Endothelial cell (in vitro differentiated cells): ENCODE measurements around the gene NPIPA8. TPM values are rescaled to one million over a fixed set of nuclear protein-coding genes. Genes with fewer than 3 reads are reported as not detected.

Experiments used
- microRNA-seq: library from miRNA; unstranded; fragments of <30 nt; microRNA quantifications from one replicate; pipeline ENCODE4, GENCODE V29; 2020; ENCODE audit not compliant: unreplicated experiment
- total RNA-seq: library from RNA; stranded (reverse); fragmentation: NEBNext Ultra II Directional; extraction: Animal tissue kit (Norgen Biotek cat#: 25700); gene quantifications from one replicate; pipeline ENCODE4 v1.2.1, GENCODE V29; 2021; ENCODE audit not compliant: unreplicated experiment

The NPIPA8 gene
- total RNA-seq, 1 donor from 2014 or later: 0.38 TPM

Small RNAs within 50 kb of the gene (microRNA-seq; reads per million reads assigned to microRNA genes)
- gene MIR6511A4 (not detected), gene MIR6770-3 (not detected)

Other genes with a start within 250 kb of the NPIPA8 start
- gene NOMO2, start 225.4 kb upstream of the NPIPA8 start, total RNA-seq: 109 TPM